GM21576 (cell line): ENCODE data around the gene TLCD5.

Experiments
- ATAC-seq: cut with Tn5 transposase; IDR thresholded peaks from one replicate; pipeline ENCODE4 v1.9.1; 2021; ENCODE audit warnings: mild to moderate bottlenecking, moderate library complexity; ENCODE audit not compliant: unreplicated experiment

Gene TLCD5

DNA sequence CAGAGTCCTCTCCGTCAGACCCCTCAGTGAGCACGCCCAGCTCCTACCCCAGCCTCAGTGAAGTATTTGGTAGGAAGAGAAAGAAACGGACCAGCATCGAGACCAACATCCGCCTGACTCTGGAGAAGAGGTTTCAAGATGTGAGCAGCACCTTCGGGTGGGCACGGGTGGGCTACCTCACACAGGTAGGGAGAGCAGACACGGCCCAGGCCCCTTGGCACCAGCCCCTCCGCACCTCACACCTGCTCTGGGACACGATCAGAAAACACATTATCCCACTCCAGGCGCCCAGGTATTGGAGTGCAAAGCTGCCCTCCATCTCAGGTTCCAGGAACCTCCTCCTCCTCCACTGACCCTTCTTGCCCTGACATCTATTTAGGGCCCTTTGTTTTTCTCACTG is 17.6 kb upstream of the TLCD5 start:
- no peak for ATAC-seq

DNA sequence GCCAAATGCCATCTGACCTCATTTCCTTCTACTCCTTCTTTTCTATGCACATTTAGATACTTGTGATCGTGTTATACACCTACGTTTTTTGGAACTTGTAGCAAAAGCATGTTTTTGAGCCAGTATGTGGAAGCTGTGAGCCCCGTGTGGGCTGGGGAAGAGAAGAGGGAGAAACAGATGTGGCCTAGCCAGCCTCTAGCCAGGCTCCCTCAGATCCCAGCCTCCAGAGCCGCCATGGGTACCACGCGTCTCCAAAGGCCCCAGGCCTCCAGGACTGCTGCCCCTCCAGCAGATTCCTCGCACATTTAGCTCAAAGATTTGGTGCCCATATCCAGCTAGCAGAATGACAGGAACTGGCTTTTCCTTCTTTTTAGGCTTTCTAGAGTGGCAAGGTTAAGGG is 17.0 kb upstream of the TLCD5 start:
- ATAC-seq: no peak

DNA sequence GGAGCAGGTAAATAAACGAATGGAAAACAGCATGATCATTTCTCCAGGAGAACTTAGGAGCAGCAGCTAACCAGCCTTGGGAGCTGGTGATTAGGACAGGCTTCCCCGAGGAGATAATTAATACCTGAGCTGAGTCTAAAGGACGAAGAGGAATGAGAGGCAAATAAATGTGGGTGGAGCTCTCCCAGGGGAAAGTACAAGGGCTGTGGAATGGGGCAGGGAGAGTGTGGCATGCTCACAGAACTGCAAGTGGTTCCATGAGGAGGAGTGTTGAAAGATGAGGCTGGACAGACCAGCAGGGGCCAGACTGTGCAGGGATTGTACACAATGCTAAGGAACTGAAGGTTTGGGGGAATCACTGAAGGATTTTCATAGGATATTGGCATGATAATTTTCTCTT is 14.2 kb upstream of the TLCD5 start:
- no peak for ATAC-seq

DNA sequence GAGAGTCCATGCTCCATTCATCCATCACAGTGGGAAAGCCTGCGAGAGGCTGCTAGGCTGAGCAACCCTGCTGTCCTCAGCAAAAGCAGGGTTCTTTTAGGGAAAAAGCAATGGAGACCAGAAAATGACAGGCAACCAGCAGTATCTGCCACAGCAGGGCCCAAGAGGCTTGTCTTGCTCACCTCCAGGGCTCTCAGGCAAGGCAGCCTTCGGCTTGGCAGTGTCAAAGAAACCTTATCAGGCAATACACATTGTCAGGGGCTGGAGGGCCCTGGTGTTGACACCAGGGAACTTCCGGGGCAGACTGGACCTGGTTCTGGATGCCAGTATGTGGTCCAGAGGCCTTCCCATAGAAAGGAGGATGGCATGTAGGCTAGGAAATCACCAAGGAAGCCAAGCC is 10.2 kb upstream of the TLCD5 start:
- no peak for ATAC-seq

DNA sequence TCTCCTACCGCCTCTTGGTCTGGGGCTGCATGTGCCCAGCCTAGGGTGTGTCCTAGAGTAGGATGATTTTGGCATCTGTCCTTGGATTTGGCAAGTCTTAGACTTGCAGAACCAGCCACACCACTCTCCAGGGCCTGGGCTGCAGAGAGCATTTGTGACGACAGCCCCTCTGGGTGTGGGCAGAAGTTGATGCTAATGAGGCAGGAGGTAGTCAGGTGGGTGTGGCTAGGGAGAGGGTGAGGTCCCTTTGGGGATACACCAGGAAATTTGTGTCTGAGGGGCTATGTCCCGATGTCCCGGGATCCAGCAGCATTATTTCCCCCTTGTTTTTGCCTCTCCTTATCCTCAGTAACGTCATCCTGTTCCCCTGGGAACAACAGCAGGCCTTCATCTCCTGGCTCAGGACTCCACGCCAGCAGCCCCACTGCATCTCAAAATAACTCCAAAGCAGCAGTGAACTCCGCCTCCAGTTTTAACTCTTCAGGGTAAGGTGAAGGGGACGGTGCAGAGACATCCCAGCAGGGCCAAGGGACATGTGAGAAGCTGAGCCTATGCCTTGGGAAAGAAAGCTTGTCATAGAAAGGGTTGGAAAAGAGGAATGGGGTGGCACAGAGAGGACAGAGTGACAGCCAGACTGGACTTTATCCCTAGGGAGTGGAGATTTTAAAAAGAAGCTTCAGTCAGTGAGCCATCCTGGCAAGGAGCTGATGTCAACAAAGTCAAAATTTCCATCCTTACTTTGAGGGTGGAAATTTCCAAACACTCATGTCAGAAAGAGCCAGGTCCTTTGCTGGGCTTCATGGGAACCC is 8.0 kb upstream of the TLCD5 start:
- ATAC-seq: no peak

DNA sequence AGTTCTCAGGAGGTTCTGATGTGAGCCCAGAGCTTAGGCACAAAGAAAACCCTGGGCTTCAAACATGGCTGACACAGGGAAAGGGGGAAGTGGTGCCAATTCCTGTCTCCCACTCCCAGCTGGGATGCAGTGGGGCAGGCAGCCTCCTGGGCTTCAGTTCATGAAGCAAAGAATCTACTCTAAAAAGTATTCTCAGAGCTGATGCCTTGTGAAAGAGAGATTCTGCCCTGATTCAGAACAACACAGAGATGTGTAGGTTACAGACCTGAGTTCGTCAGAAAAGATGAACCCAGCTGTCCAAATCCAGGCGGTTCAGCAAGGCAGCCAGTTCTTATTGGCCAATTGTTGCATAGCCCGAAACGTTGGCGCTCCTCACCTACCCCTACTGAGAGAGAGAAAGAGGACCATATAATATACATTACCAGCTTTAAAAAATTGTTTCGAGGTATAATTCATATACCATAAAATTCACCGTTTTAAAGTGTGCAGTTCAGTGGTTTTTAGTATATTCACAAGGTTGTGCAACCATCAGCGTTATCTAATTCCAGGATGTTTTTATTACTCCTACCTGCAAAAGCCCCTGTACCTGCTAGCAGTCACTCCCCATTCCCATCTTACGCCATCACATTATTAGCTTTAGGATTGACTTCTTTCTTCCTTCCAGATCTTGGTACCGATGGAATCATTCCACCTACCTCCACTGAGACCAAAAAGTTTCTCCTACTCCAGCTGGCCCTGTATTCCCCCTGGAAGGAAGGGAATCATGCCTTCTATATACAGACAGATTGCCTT is 7.2 kb upstream of the TLCD5 start:
- ATAC-seq: no peak

DNA sequence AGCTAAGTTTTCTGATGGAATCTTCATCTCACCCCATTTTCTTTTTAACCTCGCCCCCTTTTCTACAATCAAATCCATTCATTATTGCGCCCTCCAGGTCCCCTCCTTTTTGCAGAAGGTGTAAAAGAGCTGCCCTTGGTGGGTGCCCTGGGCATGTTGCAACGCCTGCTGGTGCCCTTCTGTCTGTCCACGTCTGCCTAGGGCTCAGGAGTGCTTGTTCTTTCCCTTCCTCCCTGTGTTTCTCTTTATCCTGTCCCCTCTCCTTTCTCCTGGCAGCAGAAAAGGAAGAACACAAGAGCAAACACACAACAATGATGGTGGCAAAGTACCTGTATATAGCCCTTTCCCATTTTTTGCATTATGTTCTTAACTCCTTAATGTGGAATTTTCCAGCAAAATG is 6.2 kb upstream of the TLCD5 start:
- no peak for ATAC-seq

DNA sequence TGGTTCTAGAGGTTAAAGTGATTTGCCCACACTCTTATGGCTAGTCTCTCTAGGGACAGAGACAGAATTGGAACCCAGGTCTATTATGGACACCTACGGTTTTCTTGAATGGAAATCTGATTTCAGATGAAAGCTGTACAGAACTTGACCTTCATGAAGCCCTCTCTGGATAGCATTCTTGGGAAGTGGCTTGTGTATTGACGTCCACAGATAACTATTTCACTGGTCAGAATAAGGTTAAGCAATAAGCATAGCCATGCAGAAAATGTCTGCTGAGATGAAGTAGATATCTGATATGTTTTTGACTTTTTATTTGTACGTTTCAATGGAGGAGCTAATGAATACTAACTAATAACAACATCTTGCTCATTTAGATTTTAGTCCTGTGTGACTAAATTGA is 1.1 kb downstream of the TLCD5 start:
- no peak for ATAC-seq

DNA sequence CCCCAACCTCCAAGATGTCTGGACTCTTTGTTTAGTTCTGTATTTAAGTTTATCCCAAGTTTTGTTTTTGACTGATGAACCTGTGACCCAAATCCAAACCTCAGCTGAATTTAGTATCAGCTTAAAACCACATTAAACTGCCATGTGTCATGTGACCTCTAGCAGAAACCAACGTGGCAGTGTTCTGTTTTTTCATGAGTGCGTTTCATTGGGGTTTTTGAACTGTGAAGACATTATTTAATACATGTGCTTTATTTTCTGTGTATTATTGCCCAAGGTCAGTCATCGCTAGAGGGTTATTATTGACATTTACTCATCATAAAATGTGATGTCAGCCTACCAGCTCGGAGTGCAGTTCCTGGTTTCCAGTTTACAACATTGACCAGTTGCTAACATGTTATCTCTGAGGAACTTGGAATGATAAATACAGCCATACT is 1.8 kb downstream of the TLCD5 start:
- ATAC-seq: no peak

DNA sequence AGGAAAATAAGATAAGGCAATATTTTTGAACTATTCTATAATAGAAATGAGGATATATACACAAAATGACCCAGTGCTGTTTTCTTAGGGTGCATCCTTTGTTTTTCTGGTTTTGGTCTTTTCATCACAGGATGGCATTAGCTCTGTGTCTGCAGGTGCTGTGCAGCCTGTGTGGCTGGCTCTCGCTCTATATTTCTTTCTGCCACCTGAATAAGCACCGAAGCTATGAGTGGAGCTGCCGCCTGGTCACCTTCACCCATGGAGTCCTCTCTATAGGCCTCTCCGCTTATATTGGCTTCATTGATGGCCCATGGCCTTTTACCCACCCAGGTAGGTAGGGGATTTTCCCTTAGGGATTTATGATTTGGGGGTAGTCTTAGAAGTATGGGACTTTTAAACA is 2.2 kb downstream of the TLCD5 start:
- ATAC-seq: no peak

DNA sequence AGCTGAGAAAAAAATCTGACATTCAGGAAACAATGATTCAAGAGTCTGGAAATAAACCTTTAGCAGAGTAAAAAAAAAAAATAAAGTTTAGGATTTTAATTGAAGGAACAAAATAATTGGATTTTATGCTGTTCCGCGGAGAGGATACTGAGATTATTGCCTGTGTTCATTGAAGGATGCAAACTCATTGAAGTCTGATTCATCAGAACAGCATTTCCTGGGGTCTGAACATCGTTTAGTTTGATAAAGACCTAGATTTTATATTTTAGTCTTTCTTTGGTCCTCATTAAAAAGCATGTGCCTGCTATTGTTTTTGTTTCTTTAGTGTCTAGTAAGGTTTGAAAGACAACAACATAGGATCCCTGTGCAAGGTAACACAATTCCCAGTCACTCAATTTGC is 4.5 kb downstream of the TLCD5 start:
- no peak for ATAC-seq

DNA sequence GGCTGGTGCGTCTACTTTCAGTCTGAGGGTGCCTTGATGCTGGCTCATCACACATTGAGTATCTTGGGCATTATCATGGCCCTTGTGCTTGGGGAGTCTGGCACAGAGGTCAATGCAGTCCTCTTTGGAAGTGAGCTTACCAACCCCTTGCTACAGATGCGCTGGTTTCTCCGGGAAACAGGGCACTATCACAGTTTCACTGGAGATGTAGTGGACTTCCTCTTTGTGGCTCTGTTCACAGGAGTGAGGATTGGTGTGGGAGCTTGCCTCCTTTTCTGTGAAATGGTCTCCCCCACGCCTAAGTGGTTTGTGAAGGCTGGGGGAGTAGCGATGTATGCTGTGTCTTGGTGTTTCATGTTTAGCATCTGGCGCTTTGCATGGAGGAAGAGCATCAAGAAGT is 4.9 kb downstream of the TLCD5 start:
- no peak for ATAC-seq

DNA sequence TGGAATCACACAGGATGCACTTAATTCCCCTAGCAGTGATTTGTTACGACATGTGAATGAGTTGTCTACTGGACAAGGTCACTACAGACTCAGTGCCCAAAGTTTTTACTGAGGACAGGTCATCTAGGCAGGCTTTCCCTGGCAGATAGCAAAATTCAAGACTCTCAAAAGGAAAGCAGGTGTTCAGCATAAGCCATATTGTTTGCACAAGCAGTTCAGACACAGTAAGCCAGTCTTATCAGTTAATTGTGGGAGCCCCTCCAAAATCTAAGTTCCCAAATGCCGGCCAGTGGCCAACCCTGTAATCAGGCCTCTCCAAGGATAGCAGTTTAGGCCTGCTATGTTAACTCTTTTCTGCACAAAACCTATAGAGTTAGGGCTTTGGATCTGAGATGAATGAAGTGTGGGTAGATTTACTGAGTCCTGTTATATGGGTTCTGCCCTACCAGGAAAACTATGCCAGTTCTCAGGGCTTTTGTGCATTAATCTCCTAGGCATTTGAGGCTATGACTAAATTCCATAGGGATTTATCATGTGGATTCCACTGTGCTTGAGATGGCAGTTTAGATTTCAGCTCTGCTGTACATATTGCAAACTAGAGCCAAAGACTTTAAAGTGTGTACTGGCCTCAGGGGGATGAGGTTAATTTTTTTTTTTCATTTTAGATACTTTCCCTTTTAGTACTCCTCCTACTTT is 6.3 kb downstream of the TLCD5 start:
- ATAC-seq: no peak

DNA sequence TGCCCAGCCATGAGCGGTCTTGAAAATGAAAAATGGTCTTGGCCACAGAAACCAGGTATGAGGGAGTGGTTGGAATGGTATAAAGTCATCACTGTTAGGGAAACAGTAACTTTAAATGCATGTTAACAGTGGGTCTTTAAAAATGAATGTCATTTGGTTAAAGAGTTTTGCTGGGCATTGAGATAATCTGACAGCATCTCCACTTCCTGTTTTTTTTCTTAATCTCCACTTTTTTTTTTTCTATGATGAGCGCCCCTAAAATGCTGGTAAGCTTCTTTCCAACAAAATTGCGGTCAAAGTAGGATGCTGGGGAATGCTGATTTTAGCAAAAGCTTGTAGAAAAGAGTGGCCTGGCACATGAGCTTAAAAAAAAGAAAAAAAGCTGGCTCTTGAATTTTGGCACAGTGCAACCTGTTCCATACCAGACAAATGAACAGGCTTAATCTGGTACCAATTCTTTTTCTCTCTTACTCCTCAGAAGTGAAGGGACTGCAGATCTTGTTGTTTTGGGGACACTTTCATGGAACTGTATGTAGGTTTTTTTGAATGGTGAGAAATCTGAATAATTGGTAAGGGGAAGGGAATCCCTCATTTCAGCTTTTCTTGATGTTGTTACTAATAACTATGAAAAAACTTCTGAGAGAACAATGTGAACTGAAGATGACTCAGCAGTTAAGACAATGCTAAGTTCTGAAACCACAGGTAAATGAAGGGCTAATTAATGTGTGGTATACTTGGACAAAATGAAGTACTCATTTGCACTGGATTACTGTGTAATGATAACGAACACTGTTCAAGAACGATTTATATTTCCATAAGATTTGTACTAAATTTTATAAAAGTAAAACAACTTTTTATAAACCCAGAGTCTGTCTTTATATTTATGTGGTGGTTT is 8.0 kb downstream of the TLCD5 start:
- ATAC-seq: no peak

DNA sequence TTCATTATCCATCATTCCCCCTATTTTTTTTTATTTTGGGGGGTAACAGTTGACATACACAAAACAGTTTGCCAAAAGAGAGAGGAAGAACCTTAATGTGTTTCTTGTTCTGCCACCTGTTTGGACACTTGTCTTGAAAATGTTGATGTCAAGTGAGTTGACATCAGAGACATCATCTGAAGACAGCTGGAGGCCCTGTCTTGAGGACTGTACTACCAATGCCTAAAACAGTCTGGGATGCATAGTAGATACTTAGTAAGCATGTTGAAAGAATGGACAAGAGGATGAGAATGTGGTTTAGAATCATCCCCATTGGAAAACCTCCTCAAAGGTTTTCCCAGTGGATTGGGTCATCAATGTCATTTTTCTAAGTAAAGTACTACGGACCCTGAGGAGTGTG is 8.7 kb downstream of the TLCD5 start:
- ATAC-seq: no peak

DNA sequence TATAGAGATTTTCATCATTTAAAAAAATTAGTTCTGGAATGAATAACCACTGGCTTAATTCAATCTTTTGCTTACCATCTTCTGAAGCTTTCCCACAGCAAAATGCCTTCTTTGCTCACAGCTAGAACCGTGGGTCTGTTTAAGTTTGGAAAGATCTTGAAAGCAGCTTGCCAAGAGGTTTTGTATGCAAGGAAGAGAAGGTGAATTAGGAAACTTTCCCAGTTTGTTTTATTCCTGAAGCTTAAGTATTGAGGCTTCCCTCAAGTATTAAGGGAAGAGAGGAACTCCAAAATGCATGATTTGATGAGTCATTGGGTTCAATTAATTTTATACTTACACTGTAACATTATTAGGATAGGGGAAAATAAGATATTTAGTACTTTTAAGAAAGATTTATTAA is 9.2 kb downstream of the TLCD5 start:
- no peak for ATAC-seq

DNA sequence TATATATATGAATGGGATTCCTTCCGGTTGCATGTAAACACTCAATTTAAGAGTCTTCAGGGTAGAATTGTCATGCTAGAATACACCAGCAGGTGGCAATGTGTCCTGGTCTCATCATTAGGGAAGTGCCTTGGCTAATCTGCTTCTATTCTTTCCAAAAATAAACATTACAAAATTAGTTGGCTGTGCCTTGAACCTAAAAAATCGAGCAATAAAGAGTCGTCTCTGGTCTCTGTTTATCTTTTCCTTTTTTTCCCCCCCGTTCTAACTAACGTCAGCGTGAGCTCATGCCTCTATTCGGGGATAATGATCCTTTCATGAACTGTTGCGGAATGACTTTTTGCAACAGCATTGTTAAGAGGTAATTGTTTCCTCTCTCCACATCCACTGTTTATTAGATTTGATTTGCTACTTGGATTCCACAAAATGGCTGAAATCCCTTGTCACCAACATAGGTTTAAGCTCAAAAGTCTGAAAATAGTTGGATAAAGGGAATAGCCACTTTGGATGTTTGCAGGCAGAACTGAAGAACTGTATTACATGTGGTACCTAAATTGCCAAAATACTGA is 9.9 kb downstream of the TLCD5 start:
- ATAC-seq: peak; percentile 30

DNA sequence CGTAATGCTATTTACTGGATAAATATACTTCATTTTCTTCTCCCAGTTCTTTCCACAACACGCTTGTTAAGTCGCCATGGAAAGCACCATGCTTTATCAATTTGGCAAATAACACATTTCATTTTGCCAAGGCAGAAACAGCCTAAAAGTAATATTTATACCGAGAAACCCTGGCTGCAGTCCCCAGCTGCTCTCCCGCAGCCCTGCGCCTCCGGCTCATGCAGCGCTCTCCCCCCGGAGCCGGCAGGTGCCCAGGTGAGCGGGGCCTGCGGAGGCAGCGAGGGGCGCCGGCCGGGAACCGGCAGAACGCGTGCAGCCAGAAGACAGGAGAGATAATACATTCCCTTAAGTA is 10.4 kb downstream of the TLCD5 start:
- ATAC-seq: no peak

DNA sequence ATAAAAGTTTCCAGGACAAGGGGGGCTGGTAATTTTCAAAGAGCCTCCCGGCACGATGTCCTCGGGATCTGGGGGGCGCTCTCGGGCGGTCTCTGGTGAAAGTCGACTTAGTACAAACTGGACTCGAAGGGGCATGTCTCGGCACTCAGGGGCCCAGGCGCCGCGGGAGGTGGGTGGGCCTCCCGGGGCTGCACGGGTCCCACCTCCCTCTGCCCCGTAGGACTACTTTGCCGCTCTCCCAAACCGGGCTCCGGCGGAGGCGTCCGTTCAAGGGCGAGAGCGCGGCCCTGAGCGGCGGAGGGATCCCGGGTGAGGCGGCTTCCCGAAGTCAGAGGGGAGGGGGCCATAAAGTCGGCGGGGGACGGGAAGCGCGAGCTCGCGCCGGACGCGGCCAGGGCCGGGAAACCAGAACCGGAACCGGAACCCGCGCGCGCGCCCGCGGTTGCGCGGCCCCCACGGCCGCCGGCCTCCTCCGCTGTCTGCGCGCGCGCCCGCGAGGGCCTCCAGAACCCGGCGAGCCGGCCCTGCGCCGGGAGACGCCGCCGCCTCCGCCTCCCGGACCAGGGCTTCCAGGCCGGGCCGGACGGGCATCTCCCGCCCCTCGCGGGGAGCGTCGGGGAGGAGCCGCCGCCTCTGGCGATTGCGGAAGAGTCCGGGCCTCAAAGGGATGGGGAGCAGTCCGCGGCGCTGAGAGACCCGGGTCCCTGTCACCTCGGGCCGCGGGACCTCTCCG is 11.0 kb downstream of the TLCD5 start, which contains the start of gene ARHGEF12:
ARHGEF12 (plus strand) TSS at position 506 of the 733 bp plus-strand sequence. CDS start 831 bp downstream, outside the sequence.
- no peak for ATAC-seq
